GM13977 (cell line): ENCODE measurements around the gene MRPL20.

Experiments used
- DNase-seq: peaks from one replicate; pipeline ENCODE4 v3.0.0; 2012; ENCODE audit warnings: low spot score
- in situ Hi-C: fragments of 300-500 bp; cut with MboI; formaldehyde crosslinking; loops from one replicate; pipeline ENCODE4 v1.12.0; 2022; ENCODE audit warnings: low sequenced_read_pairs, low pct_unique_long_range_greater_than_20kb, mixed read lengths, inconsistent platforms; ENCODE audit not compliant: unreplicated experiment
- TF ChIP-seq, protein P1 (sequence below): IDR thresholded peaks from 2 replicates; pipeline ENCODE4 v1.5.1; 2012; ENCODE audit warnings: mild to moderate bottlenecking, control low read depth; ENCODE audit not compliant: insufficient read depth; ENCODE audit errors: extremely low read depth, missing control alignments

The MRPL20 gene

GRCh38 chr1:1435106-1435903, 28.2 kb upstream of the MRPL20 start, which contains the start of gene VWA1:
Gene VWA1 (plus strand): TSS chr1:1435690. CDS start chr1:1435749, 59 bp downstream.
- in situ Hi-C loops, result no loop called here
- TF ChIP-seq, protein P1, sequence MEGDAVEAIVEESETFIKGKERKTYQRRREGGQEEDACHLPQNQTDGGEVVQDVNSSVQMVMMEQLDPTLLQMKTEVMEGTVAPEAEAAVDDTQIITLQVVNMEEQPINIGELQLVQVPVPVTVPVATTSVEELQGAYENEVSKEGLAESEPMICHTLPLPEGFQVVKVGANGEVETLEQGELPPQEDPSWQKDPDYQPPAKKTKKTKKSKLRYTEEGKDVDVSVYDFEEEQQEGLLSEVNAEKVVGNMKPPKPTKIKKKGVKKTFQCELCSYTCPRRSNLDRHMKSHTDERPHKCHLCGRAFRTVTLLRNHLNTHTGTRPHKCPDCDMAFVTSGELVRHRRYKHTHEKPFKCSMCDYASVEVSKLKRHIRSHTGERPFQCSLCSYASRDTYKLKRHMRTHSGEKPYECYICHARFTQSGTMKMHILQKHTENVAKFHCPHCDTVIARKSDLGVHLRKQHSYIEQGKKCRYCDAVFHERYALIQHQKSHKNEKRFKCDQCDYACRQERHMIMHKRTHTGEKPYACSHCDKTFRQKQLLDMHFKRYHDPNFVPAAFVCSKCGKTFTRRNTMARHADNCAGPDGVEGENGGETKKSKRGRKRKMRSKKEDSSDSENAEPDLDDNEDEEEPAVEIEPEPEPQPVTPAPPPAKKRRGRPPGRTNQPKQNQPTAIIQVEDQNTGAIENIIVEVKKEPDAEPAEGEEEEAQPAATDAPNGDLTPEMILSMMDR, result no peak
- DNase-seq, result peak; percentile 96

DNA sequence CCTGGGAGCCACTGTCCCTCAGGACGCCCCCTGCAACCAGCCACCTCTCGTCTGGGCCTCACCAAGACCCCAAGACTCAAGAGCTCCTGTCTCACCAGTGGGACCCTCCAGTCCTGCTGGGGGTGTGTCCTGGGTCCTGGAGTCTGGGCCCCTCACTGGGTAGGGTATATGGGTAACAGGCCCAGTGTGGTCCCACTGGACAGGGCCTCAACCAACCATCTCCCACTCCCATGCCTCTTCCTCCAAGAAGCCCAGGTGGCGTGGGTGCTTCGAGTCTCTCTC, 27.7 kb upstream of the MRPL20 start:
- peak; percentile 39 for DNase-seq
- TF ChIP-seq, protein P1, result no peak
- in situ Hi-C loops, result no loop called here

- peak; percentile 55 for DNase-seq
Observed at GRCh38 chr1:1434131-1434823, 27.2 kb upstream of the MRPL20 start.

GRCh38 chr1:1433804-1434130, 26.7 kb upstream of the MRPL20 start:
- in situ Hi-C loops, result no loop called here
- DNase-seq, result peak; percentile 46
- TF ChIP-seq, protein P1, result no peak

More at GRCh38 chr1:1434131-1434823, 27.2 kb upstream of the MRPL20 start:
- TF ChIP-seq, protein P1, result no peak
- in situ Hi-C loops, result no loop called here

- DNase-seq, result peak; percentile 55
- TF ChIP-seq, protein P1, result no peak
Observed at GRCh38 chr1:1432951-1433803, 26.1 kb upstream of the MRPL20 start.

DNA sequence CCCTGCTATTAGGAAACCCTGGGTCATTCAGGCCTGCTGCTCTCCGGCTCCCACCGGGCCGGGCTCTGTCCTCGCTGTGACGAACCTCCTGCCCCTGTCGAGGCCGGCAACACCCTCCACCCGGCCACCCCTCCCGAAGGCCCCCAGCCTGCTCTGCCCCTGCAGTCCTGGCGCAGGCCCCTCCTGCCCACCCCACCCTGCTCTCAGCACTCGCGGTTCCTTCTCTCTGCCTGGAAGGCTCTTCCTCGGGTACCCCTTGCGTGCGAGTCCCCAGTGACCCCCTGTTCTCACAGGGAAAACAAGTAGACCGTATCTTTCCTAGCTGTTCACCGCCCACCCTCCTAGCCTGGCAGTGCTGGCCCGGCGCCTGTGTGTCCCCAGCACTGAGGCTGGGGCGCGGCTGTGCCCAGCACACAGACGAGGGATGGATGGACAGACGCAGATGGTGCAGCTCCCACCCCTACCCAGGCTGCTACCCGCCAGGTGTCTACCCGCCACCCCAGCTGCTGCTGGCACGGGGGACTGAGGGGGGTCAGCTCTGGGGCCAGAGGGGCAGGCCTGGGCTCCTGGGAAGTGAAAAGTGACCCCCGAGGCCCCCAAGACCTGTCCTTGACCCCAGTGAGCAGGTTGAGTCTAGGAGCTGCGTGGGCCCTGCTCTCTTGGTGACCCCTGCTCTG, 25.3 kb upstream of the MRPL20 start:
- in situ Hi-C loops, result no loop called here
- DNase-seq, result no peak

More at GRCh38 chr1:1432951-1433803, 26.1 kb upstream of the MRPL20 start:
- in situ Hi-C loops, result no loop called here

More for the DNA sequence above, 25.3 kb upstream of the MRPL20 start:
- TF ChIP-seq, protein P1, result no peak
